CD14-positive monocyte (primary cell): ENCODE results near the gene ZNF710. TPM values are rescaled to one million over a fixed set of nuclear protein-coding genes. Genes with fewer than 3 reads are reported as not detected.

Source experiments
- DNase-seq, 3 donors: peaks; one replicate each; pipeline ENCODE4 v3.0.0-alpha.2; 2011 to 2022
- H2AFZ ChIP-seq: 2 replicates; pipeline ENCODE4 v1.6.0; 2012; ENCODE audit warnings: mild to moderate bottlenecking, low read depth, low read length, inconsistent platforms; ENCODE audit not compliant: insufficient read depth, poor library complexity, severe bottlenecking
- H3K27ac ChIP-seq, 2 donors: 1 replicate in 1 of 2; 2 replicates in 1 of 2; pipeline ENCODE4 v1.5.1; 2012 to 2013; ENCODE audit warnings: low read length in 2 of 2, control low read depth in 1 of 2, inconsistent platforms in 1 of 2, low read depth in 1 of 2, mild to moderate bottlenecking in 1 of 2
- H3K27me3 ChIP-seq, 2 donors: one replicate each; pipeline versions ENCODE4 v1.6.0 to v1.6.1; 2011 to 2013; ENCODE audit warnings: low read length in 2 of 2; ENCODE audit not compliant: control insufficient read depth in 2 of 2, insufficient read depth in 2 of 2
- H3K36me3 ChIP-seq, 2 donors: replicated peaks in 1 of 2; 1 replicate in 1 of 2; 2 replicates in 1 of 2; pipeline versions ENCODE4 v1.5.1 to v1.6.1; 2012 to 2013; ENCODE audit warnings: low read length in 2 of 2, control low read depth in 1 of 2, inconsistent platforms in 1 of 2, mild to moderate bottlenecking in 1 of 2; ENCODE audit not compliant: insufficient read depth in 2 of 2, control insufficient read depth in 1 of 2
- H3K4me1 ChIP-seq, 2 donors: 1 replicate in 1 of 2; 2 replicates in 1 of 2; pipeline versions ENCODE4 v1.5.1 to v1.6.1; 2012 to 2013; ENCODE audit warnings: low read length in 2 of 2, control low read depth in 1 of 2, inconsistent platforms in 1 of 2, mild to moderate bottlenecking in 1 of 2, moderate library complexity in 1 of 2; ENCODE audit not compliant: insufficient read depth in 2 of 2, control insufficient read depth in 1 of 2
- H3K4me2 ChIP-seq: replicated peaks from 2 replicates; pipeline ENCODE3; 2012; ENCODE audit warnings: low read length, moderate library complexity, mild to moderate bottlenecking; ENCODE audit not compliant: poor library complexity, severe bottlenecking; ENCODE audit errors: extremely low read depth
- H3K4me3 ChIP-seq, 3 experiments: fragments of 200-600 bp in 1 of 3; sonication (generic) in 1 of 3; replicated peaks in 1 of 3; 1 replicate in 2 of 3; 2 replicates in 1 of 3; pipeline ENCODE4 v1.5.1; 2011 to 2013; ENCODE audit warnings: low read length in 3 of 3, mild to moderate bottlenecking in 3 of 3, control low read depth in 2 of 3, low read depth in 2 of 3, inconsistent platforms in 1 of 3, moderate library complexity in 1 of 3
- H3K79me2 ChIP-seq: 2 replicates; pipeline ENCODE4 v1.6.0; 2012; ENCODE audit warnings: mild to moderate bottlenecking, control low read depth, inconsistent platforms, low read length, moderate library complexity; ENCODE audit not compliant: insufficient read depth
- H3K9ac ChIP-seq: 2 replicates; pipeline ENCODE4 v1.6.0; 2017; ENCODE audit warnings: low read length, mild to moderate bottlenecking; ENCODE audit not compliant: insufficient read depth, poor library complexity, severe bottlenecking
- H3K9me3 ChIP-seq, 2 donors: replicated peaks in 1 of 2; 1 replicate in 1 of 2; 2 replicates in 1 of 2; pipeline versions ENCODE4 v1.5.1 to v1.6.1; 2012 to 2013; ENCODE audit warnings: low read length in 2 of 2, control low read depth in 1 of 2; ENCODE audit not compliant: control insufficient read depth in 1 of 2, insufficient read depth in 1 of 2
- H4K20me1 ChIP-seq: 2 replicates; pipeline ENCODE4 v1.6.0; 2012; ENCODE audit warnings: mild to moderate bottlenecking, low read length, control low read depth, moderate library complexity; ENCODE audit not compliant: insufficient read depth
- H3K27ac Mint-ChIP-seq, 7 donors: one replicate each; pipeline ENCODE4 v1.8.0; 2020; ENCODE audit warnings: mild to moderate bottlenecking in 7 of 7, mixed read lengths in 7 of 7, moderate library complexity in 6 of 7, inconsistent platforms in 2 of 7
- H3K27me3 Mint-ChIP-seq, 3 donors: one replicate each; pipeline ENCODE4 v1.8.0; 2021 to 2022; ENCODE audit warnings: low read depth in 3 of 3, mild to moderate bottlenecking in 3 of 3, mixed read lengths in 3 of 3, moderate library complexity in 3 of 3, inconsistent platforms in 1 of 3
- H3K36me3 Mint-ChIP-seq, 2 donors: one replicate each; pipeline ENCODE4 v1.8.0; 2020; ENCODE audit warnings: mixed read lengths in 2 of 2, inconsistent platforms in 1 of 2, mild to moderate bottlenecking in 1 of 2
- H3K4me1 Mint-ChIP-seq: one replicate; pipeline ENCODE4 v1.8.0; 2020; ENCODE audit warnings: mild to moderate bottlenecking, mixed read lengths
- H3K4me3 Mint-ChIP-seq, 2 donors: one replicate each; pipeline ENCODE4 v1.8.0; 2020; ENCODE audit warnings: mild to moderate bottlenecking in 2 of 2, mixed read lengths in 2 of 2, moderate library complexity in 1 of 2
- H3K9me3 Mint-ChIP-seq, 7 donors: one replicate each; pipeline ENCODE4 v1.8.0; 2020 to 2022; ENCODE audit warnings: mixed read lengths in 7 of 7, mild to moderate bottlenecking in 6 of 7, moderate library complexity in 6 of 7, inconsistent platforms in 2 of 7
- WGBS: methylation state at CpG from one replicate; pipeline ENCODE4 v1.1.5; 2013; ENCODE audit warnings: missing lambda C conversion rate; ENCODE audit not compliant: insufficient coverage; 5-methylcytosine and 5-hydroxymethylcytosine counted together
- intact Hi-C, 2 donors: fragments of 100-400 bp; cut with micrococcal nuclease; formaldehyde crosslinking; loops; one replicate each; pipeline versions ENCODE4 v1.15.0 to v1.15.1; 2023
- polyA plus RNA-seq, 3 donors: library from polyadenylated mRNA; depleted of rRNA in 1 of 3; unstranded in 2 of 3; stranded (reverse) in 1 of 3; fragments of 300-500 nt in 2 of 3; fragments of >200 nt in 1 of 3; fragmentation: Illumina TruSeq in 2 of 3; gene quantifications; 1 replicate in 2 of 3; 2 replicates in 1 of 3; pipeline ENCODE4 v1.2.3, GENCODE V29; 2012 to 2021
- TF ChIP-seq, protein P1 (sequence below): fragments of 200-600 bp; IDR thresholded peaks from one replicate; pipeline ENCODE4 v1.8.0; 2022; ENCODE audit warnings: antibody characterized with exemption, mild to moderate bottlenecking

Gene ZNF710
- polyA plus RNA-seq, 3 donors: 3.4 to 45.6 (median 4.8) TPM

DNA sequence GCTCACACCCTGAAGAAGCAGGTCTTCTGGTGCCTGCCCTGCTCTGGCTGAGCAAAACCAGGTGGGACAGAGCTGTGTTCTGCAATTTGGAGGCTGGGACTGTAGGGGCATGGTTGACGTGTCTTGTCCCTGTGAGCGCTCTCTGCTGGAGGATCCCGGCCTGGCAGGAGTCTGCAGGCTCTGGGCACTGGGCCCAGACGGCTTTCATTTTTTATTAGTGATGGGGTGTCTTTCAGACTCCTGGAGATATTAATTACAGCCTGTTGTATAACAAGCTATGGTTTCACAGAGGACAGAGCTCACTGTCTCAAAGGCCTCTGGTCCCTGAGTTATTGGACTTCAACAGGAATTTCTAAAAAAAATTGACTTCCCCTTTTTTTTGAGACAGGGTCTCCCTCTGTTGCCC, 29.5 kb upstream of the ZNF710 start:
- Histone ChIP-seq H3K36me3 (no peaks in the 10 kb centered on the region), H4K20me1 (no peaks in the 10 kb centered on the region), H3K4me3 (no peak overlapping the region), H3K27me3 (no peaks in the 10 kb centered on the region), H2AFZ (no peak overlapping the region), H3K79me2 (no peaks in the 10 kb centered on the region), H3K27ac (peak overlapping the region; percentile 55 to 75), H3K4me2 (no peak overlapping the region), H3K9ac (no peak overlapping the region), H3K9me3 (no peaks in the 10 kb centered on the region), H3K4me1 (peaks cover 70 to 81% of the 10 kb centered on the region in 2 donors)
- Mint-ChIP-seq H3K4me3 (no peak overlapping the region), H3K27ac (peak overlapping the region; percentile 72 to 97 (median 86)), H3K9me3 (peaks cover 0 to 6% (median 2%) of the 10 kb centered on the region in 7 donors), H3K36me3 (no peaks in the 10 kb centered on the region), H3K4me1 (peaks cover 84% of the 10 kb centered on the region), H3K27me3 (peaks cover 0 to 2% (median 0%) of the 10 kb centered on the region in 3 donors)
- intact Hi-C loops: loop anchor here (5.0 to 10.0 kb wide), 2 partner anchors 36 to 63 kb away; no protein-coding TSS in a partner anchor
- DNase-seq: no peak
- WGBS: 87% methylated on average over 4 of the region's 4 CpGs
- TF ChIP-seq, protein P1, sequence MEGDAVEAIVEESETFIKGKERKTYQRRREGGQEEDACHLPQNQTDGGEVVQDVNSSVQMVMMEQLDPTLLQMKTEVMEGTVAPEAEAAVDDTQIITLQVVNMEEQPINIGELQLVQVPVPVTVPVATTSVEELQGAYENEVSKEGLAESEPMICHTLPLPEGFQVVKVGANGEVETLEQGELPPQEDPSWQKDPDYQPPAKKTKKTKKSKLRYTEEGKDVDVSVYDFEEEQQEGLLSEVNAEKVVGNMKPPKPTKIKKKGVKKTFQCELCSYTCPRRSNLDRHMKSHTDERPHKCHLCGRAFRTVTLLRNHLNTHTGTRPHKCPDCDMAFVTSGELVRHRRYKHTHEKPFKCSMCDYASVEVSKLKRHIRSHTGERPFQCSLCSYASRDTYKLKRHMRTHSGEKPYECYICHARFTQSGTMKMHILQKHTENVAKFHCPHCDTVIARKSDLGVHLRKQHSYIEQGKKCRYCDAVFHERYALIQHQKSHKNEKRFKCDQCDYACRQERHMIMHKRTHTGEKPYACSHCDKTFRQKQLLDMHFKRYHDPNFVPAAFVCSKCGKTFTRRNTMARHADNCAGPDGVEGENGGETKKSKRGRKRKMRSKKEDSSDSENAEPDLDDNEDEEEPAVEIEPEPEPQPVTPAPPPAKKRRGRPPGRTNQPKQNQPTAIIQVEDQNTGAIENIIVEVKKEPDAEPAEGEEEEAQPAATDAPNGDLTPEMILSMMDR: peak; percentile 24

DNA sequence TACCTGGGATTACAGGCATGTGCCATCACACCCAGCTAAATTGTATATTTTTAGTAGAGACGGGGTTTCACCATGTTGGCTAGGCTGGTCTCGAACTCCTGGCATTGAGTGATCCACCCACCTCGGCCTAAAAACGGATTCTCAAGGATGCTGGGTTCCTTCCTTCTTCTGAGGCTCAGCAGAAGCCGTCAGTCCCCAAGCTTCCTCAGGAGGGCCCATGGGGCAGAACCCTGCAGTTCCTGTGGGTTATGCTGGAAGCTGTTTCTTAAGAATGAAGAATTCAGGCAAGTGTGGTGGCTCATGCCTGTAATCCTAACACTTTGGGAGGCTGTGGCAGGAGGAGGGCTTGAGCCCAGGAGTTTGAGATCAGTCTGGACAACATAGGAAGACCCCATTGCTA, 29.0 kb upstream of the ZNF710 start:
- Mint-ChIP-seq H3K27ac (peak overlapping the region; percentile 72 to 97 (median 86)), H3K4me3 (no peak overlapping the region), H3K9me3 (peaks cover 0 to 6% (median 2%) of the 10 kb centered on the region in 7 donors), H3K4me1 (peaks cover 83% of the 10 kb centered on the region), H3K36me3 (no peaks in the 10 kb centered on the region), H3K27me3 (peaks cover 0 to 2% (median 0%) of the 10 kb centered on the region in 3 donors)
- no peak overlapping the region for H2AFZ ChIP-seq
- no peak overlapping the region for H3K9ac ChIP-seq
- 21% methylated on average over 4 of the region's 5 CpGs for WGBS
- H3K4me3 ChIP-seq: no peak overlapping the region
- no peaks in the 10 kb centered on the region for H4K20me1 ChIP-seq
- no peaks in the 10 kb centered on the region for H3K27me3 ChIP-seq
- no peaks in the 10 kb centered on the region for H3K9me3 ChIP-seq
- H3K4me2 ChIP-seq: no peak overlapping the region
- H3K79me2 ChIP-seq: no peaks in the 10 kb centered on the region
- H3K4me1 ChIP-seq: peaks cover 75 to 86% of the 10 kb centered on the region in 2 donors
- H3K27ac ChIP-seq: peak overlapping the region; percentile 55 to 75
- no peaks in the 10 kb centered on the region for H3K36me3 ChIP-seq
- DNase-seq: peak in 2 of 3 donors; percentile 38
- intact Hi-C loops: loop anchor here (5.0 to 10.0 kb wide), 2 partner anchors 35 to 63 kb away; no protein-coding TSS in a partner anchor
- TF ChIP-seq, protein P1: no peak
